ENCODE results near the gene KCNB1. TPM values are rescaled to one million over a fixed set of nuclear protein-coding genes. Genes with fewer than 3 reads are reported as not detected.

KCNB1 gene
- total and polyA plus RNA-seq, 2 donors (not counting 1 experiment from before 2014, with no cell fraction given), result 0.12 TPM; not detected in 1

GRCh38 chr20:49381558-49382493 is 100.6 kb downstream of the KCNB1 start:
- Mint-ChIP-seq H3K9me3 (ENCODE audit: insufficient read depth) (peaks cover 3% of the 10 kb centered on the region), H3K27ac (no peak overlapping the region), H3K27me3 (peaks cover 41% of the 10 kb centered on the region), H3K4me1 (no peaks in the 10 kb centered on the region), H3K4me3 (no peak overlapping the region)
- Histone ChIP-seq H3K27ac (ENCODE audit: low read length in 2 of 2) (no peak overlapping the region), H3K4me1 (ENCODE audit: control insufficient read depth in 2 of 2, insufficient read depth in 2 of 2, low read length in 2 of 2) (no peaks in the 10 kb centered on the region), H3K27me3 (replicated peaks in 1 of 4; ENCODE audit: control extremely low read depth in 1 of 4, control insufficient read depth in 3 of 4, insufficient read depth in 4 of 4, low read length in 3 of 4) (peaks cover 0 to 14% (median 5%) of the 10 kb centered on the region in 4 experiments), H3K36me3 (replicated peaks in 1 of 2; ENCODE audit: control extremely low read depth in 1 of 2, control insufficient read depth in 1 of 2, extremely low read depth in 1 of 2, insufficient read depth in 2 of 2, low read length in 1 of 2) (no peaks in the 10 kb centered on the region), H2AFZ (ENCODE audit: insufficient read depth, low read depth, low read length, poor library complexity, severe bottlenecking) (no peak overlapping the region), H3K9ac (ENCODE audit: low read length) (no peak overlapping the region), H3K79me2 (ENCODE audit: control insufficient read depth, insufficient read depth, low read length) (no peaks in the 10 kb centered on the region), H4K20me1 (ENCODE audit: control insufficient read depth, insufficient read depth, low read length, poor library complexity, severe bottlenecking) (no peaks in the 10 kb centered on the region), H3K9me3 (ENCODE audit: control extremely low read depth in 1 of 3, control insufficient read depth in 2 of 3, insufficient read depth in 1 of 3, low read length in 2 of 3) (peaks cover 0 to 7% (median 0%) of the 10 kb centered on the region in 3 donors), H3K4me2 (replicated peaks; ENCODE audit: low read depth, low read length, poor library complexity, severe bottlenecking) (no peak overlapping the region), H3K4me3 (ENCODE audit: control extremely low read depth in 1 of 5, extremely low read depth in 1 of 5, insufficient read depth in 1 of 5, low read depth in 2 of 5, low read length in 4 of 5) (no peak overlapping the region)
- DNase-seq (no peak), ATAC-seq (ENCODE audit: low read depth) (no peak)
- intact Hi-C loops (cut with micrococcal nuclease), result no loop called here
- WGBS (ENCODE audit: insufficient coverage), result 83% methylated on average over 9 of the region's 14 CpGs
- CTCF ChIA-PET, result no interaction called here
- TF ChIP-seq EZH2 (IDR thresholded peaks at IDR 0.05; ENCODE audit: borderline replicate concordance, insufficient read depth, low read depth, low read length, poor library complexity, severe bottlenecking), result no peak
- TF ChIP-seq, protein P1, sequence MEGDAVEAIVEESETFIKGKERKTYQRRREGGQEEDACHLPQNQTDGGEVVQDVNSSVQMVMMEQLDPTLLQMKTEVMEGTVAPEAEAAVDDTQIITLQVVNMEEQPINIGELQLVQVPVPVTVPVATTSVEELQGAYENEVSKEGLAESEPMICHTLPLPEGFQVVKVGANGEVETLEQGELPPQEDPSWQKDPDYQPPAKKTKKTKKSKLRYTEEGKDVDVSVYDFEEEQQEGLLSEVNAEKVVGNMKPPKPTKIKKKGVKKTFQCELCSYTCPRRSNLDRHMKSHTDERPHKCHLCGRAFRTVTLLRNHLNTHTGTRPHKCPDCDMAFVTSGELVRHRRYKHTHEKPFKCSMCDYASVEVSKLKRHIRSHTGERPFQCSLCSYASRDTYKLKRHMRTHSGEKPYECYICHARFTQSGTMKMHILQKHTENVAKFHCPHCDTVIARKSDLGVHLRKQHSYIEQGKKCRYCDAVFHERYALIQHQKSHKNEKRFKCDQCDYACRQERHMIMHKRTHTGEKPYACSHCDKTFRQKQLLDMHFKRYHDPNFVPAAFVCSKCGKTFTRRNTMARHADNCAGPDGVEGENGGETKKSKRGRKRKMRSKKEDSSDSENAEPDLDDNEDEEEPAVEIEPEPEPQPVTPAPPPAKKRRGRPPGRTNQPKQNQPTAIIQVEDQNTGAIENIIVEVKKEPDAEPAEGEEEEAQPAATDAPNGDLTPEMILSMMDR (IDR thresholded peaks at IDR 0.05), result no peak
- POLR2A ChIA-PET, result no interaction called here

- H3K27me3 Mint-ChIP-seq, result peaks cover 38% of the 10 kb centered on the region
- no peak for TF ChIP-seq EZH2 (IDR thresholded peaks at IDR 0.05; ENCODE audit: borderline replicate concordance, insufficient read depth, low read depth, low read length, poor library complexity, severe bottlenecking)
- TF ChIP-seq, protein P1 (IDR thresholded peaks at IDR 0.05), result no peak
- Histone ChIP-seq H2AFZ (ENCODE audit: insufficient read depth, low read depth, low read length, poor library complexity, severe bottlenecking) (no peak overlapping the region), H3K36me3 (replicated peaks in 1 of 2; ENCODE audit: control extremely low read depth in 1 of 2, control insufficient read depth in 1 of 2, extremely low read depth in 1 of 2, insufficient read depth in 2 of 2, low read length in 1 of 2) (no peaks in the 10 kb centered on the region), H3K9ac (ENCODE audit: low read length) (no peak overlapping the region), H3K27me3 (replicated peaks in 1 of 4; ENCODE audit: control extremely low read depth in 1 of 4, control insufficient read depth in 3 of 4, insufficient read depth in 4 of 4, low read length in 3 of 4) (peaks cover 0 to 14% (median 4%) of the 10 kb centered on the region in 4 experiments), H3K4me2 (replicated peaks; ENCODE audit: low read depth, low read length, poor library complexity, severe bottlenecking) (no peak overlapping the region), H3K27ac (ENCODE audit: low read length in 2 of 2) (no peak overlapping the region), H4K20me1 (ENCODE audit: control insufficient read depth, insufficient read depth, low read length, poor library complexity, severe bottlenecking) (no peaks in the 10 kb centered on the region), H3K79me2 (ENCODE audit: control insufficient read depth, insufficient read depth, low read length) (no peaks in the 10 kb centered on the region), H3K9me3 (ENCODE audit: control extremely low read depth in 1 of 3, control insufficient read depth in 2 of 3, insufficient read depth in 1 of 3, low read length in 2 of 3) (peaks cover 0 to 3% (median 0%) of the 10 kb centered on the region in 3 donors), H3K4me1 (ENCODE audit: control insufficient read depth in 2 of 2, insufficient read depth in 2 of 2, low read length in 2 of 2) (no peaks in the 10 kb centered on the region), H3K4me3 (ENCODE audit: control extremely low read depth in 1 of 5, extremely low read depth in 1 of 5, insufficient read depth in 1 of 5, low read depth in 2 of 5, low read length in 4 of 5) (no peak overlapping the region)
- H3K4me1 Mint-ChIP-seq, result no peaks in the 10 kb centered on the region
- POLR2A ChIA-PET, result interaction anchor here (0.7 kb wide), 1 partner anchor 513 kb away, joined by 4 read pairs; no protein-coding TSS in a partner anchor
- CTCF ChIA-PET, result no interaction called here
- ATAC-seq (ENCODE audit: low read depth) (no peak), DNase-seq (no peak)
- no peak overlapping the region for H3K27ac Mint-ChIP-seq
- 60% methylated on average over 5 of the region's 6 CpGs for WGBS (ENCODE audit: insufficient coverage)
- no peak overlapping the region for H3K4me3 Mint-ChIP-seq
- H3K9me3 Mint-ChIP-seq (ENCODE audit: insufficient read depth), result no peaks in the 10 kb centered on the region
- intact Hi-C loops (cut with micrococcal nuclease), result no loop called here
Observed at GRCh38 chr20:49380337-49380780, 102.1 kb downstream of the KCNB1 start.

All from B cell (primary cell).